Measurements from ENCODE around the gene A3GALT2.

DNA sequence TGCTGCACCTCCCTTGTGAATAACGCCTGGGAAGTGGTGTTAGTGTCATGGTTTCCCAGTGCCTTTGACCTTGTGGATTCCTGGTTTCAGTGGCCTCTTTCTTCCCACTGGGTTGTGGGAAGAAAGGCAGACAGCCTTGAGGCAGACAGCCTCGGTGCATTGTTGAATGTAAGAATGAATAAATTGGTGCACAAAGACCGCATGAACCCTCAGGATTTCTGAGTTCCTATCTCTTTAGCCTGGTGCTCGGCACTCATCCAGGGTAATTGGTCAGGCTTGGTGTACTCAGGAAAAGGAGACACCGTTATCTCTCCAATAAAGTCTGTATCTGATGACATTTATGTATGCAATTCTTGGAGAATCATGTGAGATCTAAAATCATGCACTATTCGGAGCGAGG is 59.6 kb downstream of the A3GALT2 start:
- TF ChIP-seq, protein P1, sequence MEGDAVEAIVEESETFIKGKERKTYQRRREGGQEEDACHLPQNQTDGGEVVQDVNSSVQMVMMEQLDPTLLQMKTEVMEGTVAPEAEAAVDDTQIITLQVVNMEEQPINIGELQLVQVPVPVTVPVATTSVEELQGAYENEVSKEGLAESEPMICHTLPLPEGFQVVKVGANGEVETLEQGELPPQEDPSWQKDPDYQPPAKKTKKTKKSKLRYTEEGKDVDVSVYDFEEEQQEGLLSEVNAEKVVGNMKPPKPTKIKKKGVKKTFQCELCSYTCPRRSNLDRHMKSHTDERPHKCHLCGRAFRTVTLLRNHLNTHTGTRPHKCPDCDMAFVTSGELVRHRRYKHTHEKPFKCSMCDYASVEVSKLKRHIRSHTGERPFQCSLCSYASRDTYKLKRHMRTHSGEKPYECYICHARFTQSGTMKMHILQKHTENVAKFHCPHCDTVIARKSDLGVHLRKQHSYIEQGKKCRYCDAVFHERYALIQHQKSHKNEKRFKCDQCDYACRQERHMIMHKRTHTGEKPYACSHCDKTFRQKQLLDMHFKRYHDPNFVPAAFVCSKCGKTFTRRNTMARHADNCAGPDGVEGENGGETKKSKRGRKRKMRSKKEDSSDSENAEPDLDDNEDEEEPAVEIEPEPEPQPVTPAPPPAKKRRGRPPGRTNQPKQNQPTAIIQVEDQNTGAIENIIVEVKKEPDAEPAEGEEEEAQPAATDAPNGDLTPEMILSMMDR (IDR thresholded peaks at IDR 0.05; ENCODE audit: low read depth, low read length, poor library complexity, severe bottlenecking): no peak
- no peak for TF ChIP-seq EZH2phosphoT487 (IDR thresholded peaks at IDR 0.05; ENCODE audit: borderline replicate concordance, low read length)
